ENCODE data around the gene CRB3.
A peak's percentile ranks its signal among the peaks of the same experiment; 100 is the strongest.

The CRB3 gene

GRCh38 chr19:6509118-6509971, 45.3 kb downstream of the CRB3 start:
- TF ChIP-seq CTCF (conservative IDR thresholded peaks at IDR 0.05; ENCODE audit: low read depth): no peak
- no peak for DNase-seq (ENCODE audit: low spot score)
- H3K27ac ChIP-seq: no peak overlapping the region
- ChIA-PET POLR2A (ENCODE audit: low non-redundant PET) (no interaction called here), CTCF (no interaction called here)

GRCh38 chr19:6510618-6511017, 46.5 kb downstream of the CRB3 start:
- no peak for DNase-seq (ENCODE audit: low spot score)
- H3K27ac ChIP-seq: no peak overlapping the region
- ChIA-PET POLR2A (ENCODE audit: low non-redundant PET) (no interaction called here), CTCF (interaction anchor here (0.6 kb wide), 1 partner anchor 14 kb away, joined by 6 read pairs; no protein-coding TSS in a partner anchor)
- TF ChIP-seq CTCF (conservative IDR thresholded peaks at IDR 0.05; ENCODE audit: low read depth): no peak

GRCh38 chr19:6514089-6514488, 50.0 kb downstream of the CRB3 start:
- no peak for DNase-seq (ENCODE audit: low spot score)
- CTCF ChIA-PET: no interaction called here
- POLR2A ChIA-PET (ENCODE audit: low non-redundant PET): no interaction called here
- no peak for TF ChIP-seq CTCF (conservative IDR thresholded peaks at IDR 0.05; ENCODE audit: low read depth)
- H3K27ac ChIP-seq: no peak overlapping the region

- no peak for DNase-seq (ENCODE audit: low spot score)
- no peak for TF ChIP-seq CTCF (conservative IDR thresholded peaks at IDR 0.05; ENCODE audit: low read depth)
- peak overlapping the region; percentile 80; the same call in 1 of the 2 replicates for H3K27ac ChIP-seq
- ChIA-PET POLR2A (ENCODE audit: low non-redundant PET) (no interaction called here), CTCF (no interaction called here)
Measured at GRCh38 chr19:6514926-6515544, 51.0 kb downstream of the CRB3 start.

- H3K27ac ChIP-seq: peak overlapping the region; percentile 80
- no peak for TF ChIP-seq CTCF (conservative IDR thresholded peaks at IDR 0.05; ENCODE audit: low read depth)
- ChIA-PET POLR2A (ENCODE audit: low non-redundant PET) (no interaction called here), CTCF (interaction anchor here (0.5 to 1.7 kb wide), 10 partner anchors 10 to 706 kb away, joined by 3 to 14 read pairs (median 4); partner anchors contain the start of gene SLC25A23)
- peak; percentile 97 for DNase-seq (ENCODE audit: low spot score)
Measured at GRCh38 chr19:6516018-6516658, 52.1 kb downstream of the CRB3 start.
